ENCODE data around the gene POGLUT3. TPM values are rescaled to one million over a fixed set of nuclear protein-coding genes. Genes with fewer than 3 reads are reported as not detected.

Gene POGLUT3
- total and polyA plus RNA-seq, 9 of the 15 experiments (the other 6 are each of a cell fraction or from before 2014, with no cell fraction given) = 4.6 to 29.7 (median 17.8) TPM

DNA sequence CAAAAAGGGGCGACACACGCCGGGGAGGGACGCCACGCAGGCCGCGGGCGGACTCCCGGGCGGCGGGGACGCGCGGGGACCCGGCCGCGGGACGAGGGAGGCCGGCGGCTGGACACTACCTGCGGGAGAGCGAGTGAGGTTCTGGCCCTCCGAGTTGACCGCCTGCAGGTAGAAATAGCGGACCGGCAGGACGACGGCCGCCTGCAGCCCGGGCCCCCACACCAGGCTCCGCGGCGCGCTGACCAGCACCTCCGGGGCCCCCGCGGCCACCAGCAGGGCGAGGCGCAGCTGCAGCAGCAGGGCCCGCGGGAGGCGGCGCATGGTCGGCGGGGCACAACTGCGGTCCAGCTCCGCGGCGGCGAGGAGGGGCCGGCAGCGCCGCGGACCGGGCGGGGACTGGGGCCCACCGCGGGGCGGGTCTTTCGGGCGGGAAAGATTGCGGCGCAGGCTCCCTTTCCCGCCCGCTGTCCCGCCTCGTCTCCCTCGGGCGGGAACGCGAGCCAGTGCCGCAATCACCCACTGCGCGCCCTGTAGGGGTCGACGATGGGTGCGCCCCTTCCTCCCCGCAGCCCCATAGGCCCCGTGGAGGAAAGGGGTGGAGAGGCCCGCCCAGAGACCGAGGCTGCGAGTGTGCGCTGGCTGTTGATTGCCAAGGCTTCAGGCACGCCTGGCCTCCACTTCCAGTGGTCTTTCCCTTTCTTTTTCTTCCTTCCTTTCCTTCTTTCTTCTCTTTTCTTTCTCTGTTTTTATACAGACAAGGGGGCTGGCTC lies at the start of gene POGLUT3 (continued):
- TF ChIP-seq, protein P1, sequence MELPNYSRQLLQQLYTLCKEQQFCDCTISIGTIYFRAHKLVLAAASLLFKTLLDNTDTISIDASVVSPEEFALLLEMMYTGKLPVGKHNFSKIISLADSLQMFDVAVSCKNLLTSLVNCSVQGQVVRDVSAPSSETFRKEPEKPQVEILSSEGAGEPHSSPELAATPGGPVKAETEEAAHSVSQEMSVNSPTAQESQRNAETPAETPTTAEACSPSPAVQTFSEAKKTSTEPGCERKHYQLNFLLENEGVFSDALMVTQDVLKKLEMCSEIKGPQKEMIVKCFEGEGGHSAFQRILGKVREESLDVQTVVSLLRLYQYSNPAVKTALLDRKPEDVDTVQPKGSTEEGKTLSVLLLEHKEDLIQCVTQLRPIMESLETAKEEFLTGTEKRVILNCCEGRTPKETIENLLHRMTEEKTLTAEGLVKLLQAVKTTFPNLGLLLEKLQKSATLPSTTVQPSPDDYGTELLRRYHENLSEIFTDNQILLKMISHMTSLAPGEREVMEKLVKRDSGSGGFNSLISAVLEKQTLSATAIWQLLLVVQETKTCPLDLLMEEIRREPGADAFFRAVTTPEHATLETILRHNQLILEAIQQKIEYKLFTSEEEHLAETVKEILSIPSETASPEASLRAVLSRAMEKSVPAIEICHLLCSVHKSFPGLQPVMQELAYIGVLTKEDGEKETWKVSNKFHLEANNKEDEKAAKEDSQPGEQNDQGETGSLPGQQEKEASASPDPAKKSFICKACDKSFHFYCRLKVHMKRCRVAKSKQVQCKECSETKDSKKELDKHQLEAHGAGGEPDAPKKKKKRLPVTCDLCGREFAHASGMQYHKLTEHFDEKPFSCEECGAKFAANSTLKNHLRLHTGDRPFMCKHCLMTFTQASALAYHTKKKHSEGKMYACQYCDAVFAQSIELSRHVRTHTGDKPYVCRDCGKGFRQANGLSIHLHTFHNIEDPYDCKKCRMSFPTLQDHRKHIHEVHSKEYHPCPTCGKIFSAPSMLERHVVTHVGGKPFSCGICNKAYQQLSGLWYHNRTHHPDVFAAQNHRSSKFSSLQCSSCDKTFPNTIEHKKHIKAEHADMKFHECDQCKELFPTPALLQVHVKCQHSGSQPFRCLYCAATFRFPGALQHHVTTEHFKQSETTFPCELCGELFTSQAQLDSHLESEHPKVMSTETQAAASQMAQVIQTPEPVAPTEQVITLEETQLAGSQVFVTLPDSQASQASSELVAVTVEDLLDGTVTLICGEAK (IDR thresholded peaks at IDR 0.05) = peak; percentile 60; the same call in 1 of the 2 replicates
- TF ChIP-seq, protein P1 (CRISPR knock-in tag; IDR thresholded peaks at IDR 0.05) = peak; percentile 58; the same call in 1 of the 2 replicates
- TF ChIP-seq, protein P2, sequence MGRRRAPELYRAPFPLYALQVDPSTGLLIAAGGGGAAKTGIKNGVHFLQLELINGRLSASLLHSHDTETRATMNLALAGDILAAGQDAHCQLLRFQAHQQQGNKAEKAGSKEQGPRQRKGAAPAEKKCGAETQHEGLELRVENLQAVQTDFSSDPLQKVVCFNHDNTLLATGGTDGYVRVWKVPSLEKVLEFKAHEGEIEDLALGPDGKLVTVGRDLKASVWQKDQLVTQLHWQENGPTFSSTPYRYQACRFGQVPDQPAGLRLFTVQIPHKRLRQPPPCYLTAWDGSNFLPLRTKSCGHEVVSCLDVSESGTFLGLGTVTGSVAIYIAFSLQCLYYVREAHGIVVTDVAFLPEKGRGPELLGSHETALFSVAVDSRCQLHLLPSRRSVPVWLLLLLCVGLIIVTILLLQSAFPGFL (CRISPR knock-in tag; IDR thresholded peaks at IDR 0.05) = no peak
- TF ChIP-seq CBX5 (IDR thresholded peaks at IDR 0.05; ENCODE audit: borderline replicate concordance, low read depth) = 0 out of 2 replicates have a peak, but pooled peaks have one; percentile 11
- TF ChIP-seq TEAD4 (IDR thresholded peaks at IDR 0.05; ENCODE audit: low read length) = no peak
- TF ChIP-seq TEAD4 (CRISPR knock-in tag; IDR thresholded peaks at IDR 0.05; ENCODE audit: borderline replicate concordance) = peak; percentile 94
- TF ChIP-seq, protein P3, sequence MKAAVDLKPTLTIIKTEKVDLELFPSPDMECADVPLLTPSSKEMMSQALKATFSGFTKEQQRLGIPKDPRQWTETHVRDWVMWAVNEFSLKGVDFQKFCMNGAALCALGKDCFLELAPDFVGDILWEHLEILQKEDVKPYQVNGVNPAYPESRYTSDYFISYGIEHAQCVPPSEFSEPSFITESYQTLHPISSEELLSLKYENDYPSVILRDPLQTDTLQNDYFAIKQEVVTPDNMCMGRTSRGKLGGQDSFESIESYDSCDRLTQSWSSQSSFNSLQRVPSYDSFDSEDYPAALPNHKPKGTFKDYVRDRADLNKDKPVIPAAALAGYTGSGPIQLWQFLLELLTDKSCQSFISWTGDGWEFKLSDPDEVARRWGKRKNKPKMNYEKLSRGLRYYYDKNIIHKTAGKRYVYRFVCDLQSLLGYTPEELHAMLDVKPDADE (conservative IDR thresholded peaks at IDR 0.05; ENCODE audit: control insufficient read depth, low read depth, low read length) = peak; percentile 57; the same call in 1 of the 2 replicates
- TF ChIP-seq, protein P4, sequence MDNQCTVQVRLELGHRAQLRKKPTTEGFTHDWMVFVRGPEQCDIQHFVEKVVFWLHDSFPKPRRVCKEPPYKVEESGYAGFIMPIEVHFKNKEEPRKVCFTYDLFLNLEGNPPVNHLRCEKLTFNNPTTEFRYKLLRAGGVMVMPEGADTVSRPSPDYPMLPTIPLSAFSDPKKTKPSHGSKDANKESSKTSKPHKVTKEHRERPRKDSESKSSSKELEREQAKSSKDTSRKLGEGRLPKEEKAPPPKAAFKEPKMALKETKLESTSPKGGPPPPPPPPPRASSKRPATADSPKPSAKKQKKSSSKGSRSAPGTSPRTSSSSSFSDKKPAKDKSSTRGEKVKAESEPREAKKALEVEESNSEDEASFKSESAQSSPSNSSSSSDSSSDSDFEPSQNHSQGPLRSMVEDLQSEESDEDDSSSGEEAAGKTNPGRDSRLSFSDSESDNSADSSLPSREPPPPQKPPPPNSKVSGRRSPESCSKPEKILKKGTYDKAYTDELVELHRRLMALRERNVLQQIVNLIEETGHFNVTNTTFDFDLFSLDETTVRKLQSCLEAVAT (IDR thresholded peaks at IDR 0.05) = peak in 1 of 2 experiments; percentile 56; a peak in 1 of 4 replicates
- TF ChIP-seq ZBTB7A (IDR thresholded peaks at IDR 0.05; ENCODE audit: borderline replicate concordance, control insufficient read depth, low read depth, low read length) = peak; percentile 94
- TF ChIP-seq TEAD1 (CRISPR knock-in tag; IDR thresholded peaks at IDR 0.05) = peak in 1 of 2 experiments; percentile 93; a peak in 1 of 4 replicates
- no peak for TF ChIP-seq RBM14 (IDR thresholded peaks at IDR 0.05; ENCODE audit: borderline replicate concordance, insufficient read depth, low read depth, low read length)
- peak; percentile 44; the same call in 1 of the 2 replicates for TF ChIP-seq TAF7 (tag; IDR thresholded peaks at IDR 0.05)
- peak; percentile 79 for TF ChIP-seq CC2D1A (IDR thresholded peaks at IDR 0.05)
- no peak for TF ChIP-seq PHB (CRISPR knock-in tag; IDR thresholded peaks at IDR 0.05)

Data from K562 (cell line).